Measurements from ENCODE around the gene TFDP2.

GRCh38 chr3:142088522-142088921, 60.8 kb downstream of the TFDP2 start:
- no peak for TF ChIP-seq CTCF (IDR thresholded peaks at IDR 0.05)
- no peak for TF ChIP-seq POLR2A (IDR thresholded peaks at IDR 0.05)

All from suprapubic skin (tissue), 3 donors.